GM12878 (cell line): ENCODE data around the gene BEGAIN. TPM values are rescaled to one million over a fixed set of nuclear protein-coding genes. Genes with fewer than 3 reads are reported as not detected.

Experiments
- ATAC-seq: fragments of 200-7000 bp; cut with Tn5 transposase; 3 replicates; pipeline ENCODE4 v1.9.1; 2020; ENCODE audit warnings: mild to moderate bottlenecking, moderate library complexity
- BruUV-seq: library from RNA; stranded (reverse); fragments of 400-500 nt; replicated peaks from 2 replicates; lab custom pipeline; 2021; lab: Mats Ljungman, UMichigan
- CTCF ChIA-PET: fragments of 300-600 bp; sonication (Branson Sonifier 250); formaldehyde crosslinking; extraction: SDS; loops from one replicate; lab custom pipeline; 2021; ENCODE audit warnings: inconsistent platforms; lab: Yijun Ruan, JAX
- POLR2A ChIA-PET: fragments of 350-600 bp; formaldehyde crosslinking; extraction: SDS; loops from one replicate; lab custom pipeline; 2021; ENCODE audit warnings: inconsistent platforms; lab: Charles Lee
- RAD21 ChIA-PET: fragments of 300-600 bp; sonication (Branson Sonifier 250); formaldehyde crosslinking; loops from one replicate; lab custom pipeline; 2023; ENCODE audit warnings: antibody characterized with exemption; ENCODE audit not compliant: unreplicated experiment; lab: Charles Lee
- SMC1A ChIA-PET: fragments of 300-600 bp; sonication (Branson Sonifier 250); formaldehyde crosslinking; loops from one replicate; lab custom pipeline; 2023; ENCODE audit not compliant: unreplicated experiment, uncharacterized antibody; lab: Charles Lee
- DNase-seq: peaks from one replicate; pipeline ENCODE4 v3.0.0-alpha.2; 2011; ENCODE audit warnings: low read depth, low spot score
- FAIRE-seq: peaks from 3 replicates; lab custom pipeline; 2011; peaks lifted over from hg19 to GRCh38; lab: Jason Lieb, UNC
- H2AFZ ChIP-seq: 2 replicates; pipeline ENCODE4 v1.6.0; 2011; ENCODE audit warnings: low read depth, low read length, control low read depth; ENCODE audit not compliant: control insufficient read depth
- H3K27ac ChIP-seq: 2 replicates; pipeline ENCODE4 v1.5.1; 2011; ENCODE audit warnings: control low read depth; ENCODE audit not compliant: control insufficient read depth, insufficient read depth
- H3K27me3 ChIP-seq, 2 experiments: replicated peaks in 1 of 2; 2 replicates each; pipeline versions ENCODE4 v1.6.0 to v1.6.1; 2011; ENCODE audit warnings: low read length in 1 of 2; ENCODE audit not compliant: control insufficient read depth in 2 of 2, insufficient read depth in 2 of 2
- H3K36me3 ChIP-seq, 2 experiments: 2 replicates each; pipeline ENCODE4 v1.5.1; 2011; ENCODE audit warnings: low read length in 1 of 2; ENCODE audit not compliant: control insufficient read depth in 2 of 2, insufficient read depth in 2 of 2
- H3K4me1 ChIP-seq: 2 replicates; pipeline ENCODE4 v1.6.1; 2011; ENCODE audit warnings: mild to moderate bottlenecking, low read length, moderate library complexity, mixed read lengths; ENCODE audit not compliant: control insufficient read depth, insufficient read depth
- H3K4me2 ChIP-seq: 2 replicates; pipeline ENCODE4 v1.6.0; 2011; ENCODE audit warnings: control low read depth; ENCODE audit not compliant: control insufficient read depth, insufficient read depth
- H3K4me3 ChIP-seq: fragments of 200-600 bp; sonication (generic); 2 replicates; pipeline ENCODE4 v1.5.1; 2016
- H3K79me2 ChIP-seq: 2 replicates; pipeline ENCODE4 v1.6.0; 2011; ENCODE audit warnings: low read length; ENCODE audit not compliant: control insufficient read depth, insufficient read depth
- H3K9ac ChIP-seq: 2 replicates; pipeline ENCODE4 v1.8.0; 2011; ENCODE audit warnings: low read length, control low read depth, mixed read lengths; ENCODE audit not compliant: control insufficient read depth, insufficient read depth
- H3K9me3 ChIP-seq: replicated peaks from 3 replicates; pipeline ENCODE4 v1.5.1; 2011; ENCODE audit warnings: mild to moderate bottlenecking, low read length; ENCODE audit not compliant: control insufficient read depth, insufficient read depth
- H4K20me1 ChIP-seq: 2 replicates; pipeline ENCODE4 v1.6.0; 2011; ENCODE audit not compliant: control insufficient read depth, insufficient read depth
- BCL11A ChIP-seq: IDR thresholded peaks from 2 replicates; pipeline ENCODE4 v1.6.1; 2011; ENCODE audit warnings: low read depth, low read length
- CHD1 ChIP-seq: IDR thresholded peaks from 2 replicates; pipeline ENCODE4 v1.6.1; 2012; ENCODE audit warnings: low read depth, low read length, improper control_type of control experiment
- EED ChIP-seq: sonication (generic); IDR thresholded peaks from 2 replicates; pipeline ENCODE4 v1.6.1; 2016; ENCODE audit warnings: antibody characterized with exemption, low read depth
- EZH2 ChIP-seq: IDR thresholded peaks from 2 replicates; pipeline ENCODE4 v1.6.1; 2012; ENCODE audit warnings: low read depth, mild to moderate bottlenecking, control low read depth, inconsistent platforms, low read length, borderline replicate concordance; ENCODE audit not compliant: control insufficient read depth
- GABPA ChIP-seq: IDR thresholded peaks from 2 replicates; pipeline ENCODE4 v1.6.1; 2014; ENCODE audit warnings: antibody characterized with exemption, low read depth, mild to moderate bottlenecking, inconsistent platforms
- HDGF ChIP-seq: fragments of 450-650 bp; IDR thresholded peaks from 2 replicates; pipeline ENCODE4 v1.6.1; 2016; ENCODE audit warnings: antibody characterized with exemption
- IKZF1 ChIP-seq: fragments of 450-650 bp; conservative IDR thresholded peaks from 2 replicates; pipeline ENCODE4 v1.6.1; 2017; ENCODE audit warnings: antibody characterized with exemption, mild to moderate bottlenecking
- MEF2B ChIP-seq: fragments of 450-650 bp; IDR thresholded peaks from 2 replicates; pipeline ENCODE4 v1.6.1; 2018; ENCODE audit warnings: mild to moderate bottlenecking, moderate library complexity; ENCODE audit not compliant: partially characterized antibody, poor library complexity, severe bottlenecking
- POU2F2 ChIP-seq: IDR thresholded peaks from 3 replicates; pipeline ENCODE4 v1.6.1; 2011; ENCODE audit warnings: low read depth, mild to moderate bottlenecking, low read length, borderline replicate concordance
- SMAD1 ChIP-seq: fragments of 450-650 bp; IDR thresholded peaks from 2 replicates; pipeline ENCODE4 v1.6.1; 2018; ENCODE audit warnings: mild to moderate bottlenecking, low read depth; ENCODE audit not compliant: partially characterized antibody
- SREBF2 ChIP-seq: IDR thresholded peaks from 2 replicates; pipeline ENCODE4 v1.6.1; 2012; ENCODE audit warnings: mild to moderate bottlenecking, low read length
- TARDBP ChIP-seq: IDR thresholded peaks from 2 replicates; pipeline ENCODE4 v1.6.1; 2016; ENCODE audit warnings: borderline replicate concordance
- YY1 ChIP-seq: IDR thresholded peaks from 2 replicates; pipeline ENCODE4 v1.6.1; 2011; ENCODE audit warnings: low read depth, mild to moderate bottlenecking, low read length
- ZNF274 ChIP-seq: IDR thresholded peaks from one replicate; pipeline ENCODE4 v1.8.0; 2011; ENCODE audit not compliant: insufficient read length, insufficient read depth
- WGBS: methylation state at CpG from one replicate; pipeline ENCODE4 v1.1.6; 2016; ENCODE audit warnings: low lambda C conversion rate; ENCODE audit not compliant: insufficient replicate concordance, insufficient coverage; ENCODE audit errors: missing lambda C conversion rate; 5-methylcytosine and 5-hydroxymethylcytosine counted together
- in situ Hi-C: fragments of 300-500 bp; cut with MboI; formaldehyde crosslinking; loops from 9 replicates; pipeline ENCODE4 v1.14.3; 2018; ENCODE audit warnings: mixed read lengths
- intact Hi-C: fragments of 100-400 bp; cut with micrococcal nuclease; formaldehyde crosslinking; loops from one replicate; pipeline ENCODE4 v1.14.2; 2022; ENCODE audit not compliant: unreplicated experiment
- polyA plus RNA-seq, 11 experiments: library from polyadenylated mRNA; depleted of rRNA in 4 of 11; unstranded in 6 of 11; stranded (reverse) in 5 of 11; fragments of >200 nt; fragmentation: Nextera tagmentation in 4 of 11; fragmentation: Illumina TruSeq in 1 of 11; extraction: Ambion mirVana in 4 of 11; extraction: Trizol in 1 of 11; gene quantifications; 1 replicate in 1 of 11; 2 replicates in 10 of 11; pipeline versions ENCODE4 v1.2.1 to v1.2.3, GENCODE V29; 2011 to 2016; ENCODE audit warnings: inconsistent platforms in 2 of 11, missing spikeins in 2 of 11, low read depth in 1 of 11
- total RNA-seq, 4 experiments: library from RNA; depleted of rRNA in 3 of 4; stranded (reverse); fragments of >200 nt in 3 of 4; fragmentation: Illumina TruSeq in 1 of 4; extraction: Trizol in 1 of 4; gene quantifications; 2 replicates each; pipeline versions ENCODE4 v1.2.1 to v1.2.3, GENCODE V29; 2013 to 2021
- TF ChIP-seq, protein P1 (sequence below): fragments of 450-650 bp; IDR thresholded peaks from 2 replicates; pipeline ENCODE4 v1.6.1; 2016; ENCODE audit warnings: mild to moderate bottlenecking
- TF ChIP-seq, protein P2 (sequence below): fragments of 450-650 bp; IDR thresholded peaks from 2 replicates; pipeline ENCODE4 v1.6.1; 2017; ENCODE audit warnings: mild to moderate bottlenecking, low read depth, inconsistent platforms; ENCODE audit not compliant: poor library complexity, severe bottlenecking
- TF ChIP-seq, protein P3 (sequence below): fragments of 450-650 bp; IDR thresholded peaks from 2 replicates; pipeline ENCODE4 v1.6.1; 2017; ENCODE audit warnings: antibody characterized with exemption, mild to moderate bottlenecking, moderate library complexity

BEGAIN gene
- total and polyA plus RNA-seq, 10 of the 15 experiments (the other 5 are each of a cell fraction or from before 2014, with no cell fraction given), result 0.01 to 0.31 (median 0.06) TPM; not detected in 5

DNA sequence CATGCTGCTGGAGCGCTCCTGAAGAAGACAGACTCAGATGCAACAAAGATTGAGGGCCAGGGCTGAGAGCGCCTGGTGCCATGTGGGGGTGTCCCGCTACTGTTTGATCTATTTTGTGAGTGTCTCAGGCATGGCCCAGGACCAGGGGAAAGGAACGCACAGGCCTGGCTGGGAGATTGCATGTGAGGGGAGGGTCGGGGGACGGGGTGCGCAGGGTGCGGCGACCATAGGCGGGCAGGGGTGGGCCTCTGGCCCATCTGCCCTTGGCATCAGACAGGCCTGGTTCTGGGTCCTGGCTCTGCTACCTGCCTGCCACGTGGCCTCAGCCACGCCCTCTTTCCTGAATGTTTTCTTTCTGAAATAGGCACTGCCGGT, 47.5 kb downstream of the BEGAIN start (continued):
- TF ChIP-seq BCL11A (no peak), HDGF (no peak), SMAD1 (no peak)

DNA sequence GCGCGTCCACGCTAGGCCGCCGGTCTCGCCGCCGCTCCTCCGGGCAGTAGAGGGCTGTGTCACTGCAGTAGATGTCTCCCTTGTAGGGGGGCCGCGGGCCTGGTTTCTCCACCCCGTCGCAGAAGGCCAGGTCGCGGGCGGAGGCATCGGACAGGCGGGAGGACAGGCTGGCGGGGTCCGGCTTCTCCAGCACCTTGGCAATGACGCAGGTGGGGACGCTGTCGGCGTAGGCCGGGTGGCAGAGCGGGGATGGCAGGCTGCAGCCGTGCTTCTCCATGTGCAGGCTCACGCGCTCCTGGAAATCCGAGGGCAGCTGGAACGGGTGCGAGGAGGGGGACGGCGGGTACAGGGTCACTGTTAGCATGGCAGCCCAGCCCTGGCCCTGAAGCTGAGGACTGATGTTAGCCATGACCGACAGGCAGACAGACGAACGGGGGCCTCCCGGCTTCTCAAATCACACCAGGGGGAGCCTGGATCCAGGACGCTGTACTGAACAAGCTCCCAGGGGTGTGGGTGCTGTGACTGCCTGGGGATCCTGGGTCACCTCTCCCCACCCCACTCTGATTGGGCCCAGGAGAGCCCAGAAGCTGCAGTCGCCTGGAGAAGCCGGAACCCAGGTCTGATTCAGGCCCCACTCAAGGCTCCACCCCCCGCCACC, 48.1 kb downstream of the BEGAIN start:
- ChIA-PET SMC1A (no interaction called here), CTCF (interaction anchor here (0.6 kb wide), 1 partner anchor 107 kb away, joined by 3 read pairs; no protein-coding TSS in a partner anchor), POLR2A (no interaction called here), RAD21 (no interaction called here)
- in situ Hi-C loops, result no loop called here
- no TSS peak for BruUV-seq
- H3K9me3 ChIP-seq, result no peaks in the 10 kb centered on the region
- H3K27me3 ChIP-seq, result no peaks in the 10 kb centered on the region
- H3K27ac ChIP-seq, result no peak overlapping the region
- WGBS, result 80% methylated on average over 33 of the region's 42 CpGs
- ATAC-seq (no peak), DNase-seq (no peak), FAIRE-seq (no peak)
- H4K20me1 ChIP-seq, result no peaks in the 10 kb centered on the region
- H3K9ac ChIP-seq, result no peak overlapping the region
- no peak overlapping the region for H2AFZ ChIP-seq
- intact Hi-C loops, result no loop called here
- H3K4me1 ChIP-seq, result no peaks in the 10 kb centered on the region
- no peak overlapping the region for H3K4me2 ChIP-seq
- no peaks in the 10 kb centered on the region; a peak in 1 of 4 replicates for H3K36me3 ChIP-seq
- H3K79me2 ChIP-seq, result no peaks in the 10 kb centered on the region
- H3K4me3 ChIP-seq, result no peak overlapping the region
- TF ChIP-seq SREBF2, result no peak
- no peak for TF ChIP-seq MEF2B
- no peak for TF ChIP-seq YY1
- TF ChIP-seq, protein P1, sequence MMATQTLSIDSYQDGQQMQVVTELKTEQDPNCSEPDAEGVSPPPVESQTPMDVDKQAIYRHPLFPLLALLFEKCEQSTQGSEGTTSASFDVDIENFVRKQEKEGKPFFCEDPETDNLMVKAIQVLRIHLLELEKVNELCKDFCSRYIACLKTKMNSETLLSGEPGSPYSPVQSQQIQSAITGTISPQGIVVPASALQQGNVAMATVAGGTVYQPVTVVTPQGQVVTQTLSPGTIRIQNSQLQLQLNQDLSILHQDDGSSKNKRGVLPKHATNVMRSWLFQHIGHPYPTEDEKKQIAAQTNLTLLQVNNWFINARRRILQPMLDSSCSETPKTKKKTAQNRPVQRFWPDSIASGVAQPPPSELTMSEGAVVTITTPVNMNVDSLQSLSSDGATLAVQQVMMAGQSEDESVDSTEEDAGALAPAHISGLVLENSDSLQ, result no peak
- no peak for TF ChIP-seq GABPA
- TF ChIP-seq, protein P2, sequence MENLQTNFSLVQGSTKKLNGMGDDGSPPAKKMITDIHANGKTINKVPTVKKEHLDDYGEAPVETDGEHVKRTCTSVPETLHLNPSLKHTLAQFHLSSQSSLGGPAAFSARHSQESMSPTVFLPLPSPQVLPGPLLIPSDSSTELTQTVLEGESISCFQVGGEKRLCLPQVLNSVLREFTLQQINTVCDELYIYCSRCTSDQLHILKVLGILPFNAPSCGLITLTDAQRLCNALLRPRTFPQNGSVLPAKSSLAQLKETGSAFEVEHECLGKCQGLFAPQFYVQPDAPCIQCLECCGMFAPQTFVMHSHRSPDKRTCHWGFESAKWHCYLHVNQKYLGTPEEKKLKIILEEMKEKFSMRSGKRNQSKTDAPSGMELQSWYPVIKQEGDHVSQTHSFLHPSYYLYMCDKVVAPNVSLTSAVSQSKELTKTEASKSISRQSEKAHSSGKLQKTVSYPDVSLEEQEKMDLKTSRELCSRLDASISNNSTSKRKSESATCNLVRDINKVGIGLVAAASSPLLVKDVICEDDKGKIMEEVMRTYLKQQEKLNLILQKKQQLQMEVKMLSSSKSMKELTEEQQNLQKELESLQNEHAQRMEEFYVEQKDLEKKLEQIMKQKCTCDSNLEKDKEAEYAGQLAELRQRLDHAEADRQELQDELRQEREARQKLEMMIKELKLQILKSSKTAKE, result no peak
- no peak for TF ChIP-seq EZH2
- TF ChIP-seq EED, result no peak
- no peak for TF ChIP-seq TARDBP
- TF ChIP-seq CHD1, result no peak
- no peak for TF ChIP-seq IKZF1
- TF ChIP-seq POU2F2, result no peak
- no peak for TF ChIP-seq ZNF274
- TF ChIP-seq, protein P3, sequence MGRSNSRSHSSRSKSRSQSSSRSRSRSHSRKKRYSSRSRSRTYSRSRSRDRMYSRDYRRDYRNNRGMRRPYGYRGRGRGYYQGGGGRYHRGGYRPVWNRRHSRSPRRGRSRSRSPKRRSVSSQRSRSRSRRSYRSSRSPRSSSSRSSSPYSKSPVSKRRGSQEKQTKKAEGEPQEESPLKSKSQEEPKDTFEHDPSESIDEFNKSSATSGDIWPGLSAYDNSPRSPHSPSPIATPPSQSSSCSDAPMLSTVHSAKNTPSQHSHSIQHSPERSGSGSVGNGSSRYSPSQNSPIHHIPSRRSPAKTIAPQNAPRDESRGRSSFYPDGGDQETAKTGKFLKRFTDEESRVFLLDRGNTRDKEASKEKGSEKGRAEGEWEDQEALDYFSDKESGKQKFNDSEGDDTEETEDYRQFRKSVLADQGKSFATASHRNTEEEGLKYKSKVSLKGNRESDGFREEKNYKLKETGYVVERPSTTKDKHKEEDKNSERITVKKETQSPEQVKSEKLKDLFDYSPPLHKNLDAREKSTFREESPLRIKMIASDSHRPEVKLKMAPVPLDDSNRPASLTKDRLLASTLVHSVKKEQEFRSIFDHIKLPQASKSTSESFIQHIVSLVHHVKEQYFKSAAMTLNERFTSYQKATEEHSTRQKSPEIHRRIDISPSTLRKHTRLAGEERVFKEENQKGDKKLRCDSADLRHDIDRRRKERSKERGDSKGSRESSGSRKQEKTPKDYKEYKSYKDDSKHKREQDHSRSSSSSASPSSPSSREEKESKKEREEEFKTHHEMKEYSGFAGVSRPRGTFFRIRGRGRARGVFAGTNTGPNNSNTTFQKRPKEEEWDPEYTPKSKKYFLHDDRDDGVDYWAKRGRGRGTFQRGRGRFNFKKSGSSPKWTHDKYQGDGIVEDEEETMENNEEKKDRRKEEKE, result no peak
